Uterus (tissue), 2 donors: Measurements from ENCODE around the gene SOWAHA.
"Not testable (repeated sequence)": the region's sequence is repeated elsewhere in the genome, so short reads cannot be mapped to it uniquely, and the experiment has no call there.

Experiments used
- CTCF ChIP-seq, 4 experiments: fragments of 200-600 bp in 2 of 4; fragments of 450-650 bp in 2 of 4; sonication (generic) in 2 of 4; IDR thresholded peaks; one replicate each; pipeline ENCODE4 v1.5.1; 2016 to 2019; ENCODE audit warnings: antibody characterized with exemption in 4 of 4, mild to moderate bottlenecking in 2 of 4, moderate library complexity in 1 of 4
- POLR2A ChIP-seq, 2 donors: fragments of 450-650 bp; IDR thresholded peaks; one replicate each; pipeline ENCODE4 v1.6.1; 2016; ENCODE audit warnings: antibody characterized with exemption in 2 of 2, mild to moderate bottlenecking in 1 of 2, moderate library complexity in 1 of 2

- TF ChIP-seq CTCF, POLR2A (IDR thresholded peaks at IDR 0.05): not testable (repeated sequence)
These were observed 8.9 kb upstream of the SOWAHA start for GRCh38 chr5:132804219-132804618.
